MG63 (cell line): ENCODE results near the gene TCF19. TPM values are rescaled to one million over a fixed set of nuclear protein-coding genes. Genes with fewer than 3 reads are reported as not detected.
"Not testable (repeated sequence)": the region's sequence is repeated elsewhere in the genome, so short reads cannot be mapped to it uniquely, and the experiment has no call there.

Source experiments
- DNase-seq: peaks from one replicate; pipeline ENCODE4 v3.0.0-alpha.2; 2020
- H3K27me3 ChIP-seq: fragments of 250-450 bp; sonication (Bioruptor Pico); 2 replicates; pipeline ENCODE4 v1.5.1; 2020; ENCODE audit warnings: mild to moderate bottlenecking, moderate library complexity
- H3K36me3 ChIP-seq: fragments of 250-450 bp; sonication (Bioruptor Pico); 2 replicates; pipeline ENCODE4 v1.5.1; 2020; ENCODE audit warnings: mild to moderate bottlenecking, moderate library complexity
- H3K4me3 ChIP-seq: fragments of 250-450 bp; sonication (Bioruptor Pico); 2 replicates; pipeline ENCODE4 v1.5.1; 2020; ENCODE audit warnings: mild to moderate bottlenecking, moderate library complexity
- H3K9me3 ChIP-seq: fragments of 250-450 bp; sonication (Bioruptor Pico); 2 replicates; pipeline ENCODE4 v1.5.1; 2020; ENCODE audit warnings: mild to moderate bottlenecking, moderate library complexity
- total RNA-seq: library from RNA; depleted of rRNA; stranded (reverse); fragments of >200 nt; shearing (Covaris generic); gene quantifications from 2 replicates; pipeline ENCODE4 v1.2.3, GENCODE V29; 2014; ENCODE audit warnings: low replicate concordance

Gene TCF19
- total RNA-seq, 1 experiment from 2014 or later, result 25.0 TPM

- not testable (repeated sequence) for H3K36me3 ChIP-seq
These were observed 11.6 kb downstream of the TCF19 start for GRCh38 chr6:31169858-31170599.

GRCh38 chr6:31170600-31170881 lies 12.2 kb downstream of the TCF19 start, which contains the start of gene POU5F1:
Gene POU5F1, minus strand, starts transcription at chr6:31170682. Its CDS starts 62 bp downstream, at chr6:31170620.
- H3K4me3 ChIP-seq, result no peak within 1 kb of the TSS
- no peak for DNase-seq
- H3K9me3 ChIP-seq, result no peaks in the 10 kb centered on the region
- no peaks in the 10 kb centered on the region for H3K36me3 ChIP-seq
- H3K27me3 ChIP-seq, result no peaks in the 10 kb centered on the region

More at GRCh38 chr6:31169858-31170599, 11.6 kb downstream of the TCF19 start:
- H3K4me3 ChIP-seq, DNase-seq, H3K9me3 ChIP-seq, H3K27me3 ChIP-seq: not testable (repeated sequence)

- Histone ChIP-seq H3K36me3 (no peaks in the 10 kb centered on the region), H3K4me3 (no peak overlapping the region), H3K27me3 (no peaks in the 10 kb centered on the region), H3K9me3 (no peaks in the 10 kb centered on the region)
- no peak for DNase-seq
These were observed 12.7 kb downstream of the TCF19 start for GRCh38 chr6:31170987-31171671.

GRCh38 chr6:31171931-31172905 lies 13.8 kb downstream of the TCF19 start:
- Histone ChIP-seq H3K36me3 (no peaks in the 10 kb centered on the region), H3K4me3 (no peak overlapping the region), H3K27me3 (no peaks in the 10 kb centered on the region), H3K9me3 (no peaks in the 10 kb centered on the region)
- no peak for DNase-seq

GRCh38 chr6:31172973-31173384 lies 14.6 kb downstream of the TCF19 start:
- H3K27me3 ChIP-seq, result no peaks in the 10 kb centered on the region
- H3K9me3 ChIP-seq, result no peaks in the 10 kb centered on the region
- no peak overlapping the region for H3K4me3 ChIP-seq
- DNase-seq, result no peak
- H3K36me3 ChIP-seq, result no peaks in the 10 kb centered on the region

GRCh38 chr6:31173406-31173805 lies 15.0 kb downstream of the TCF19 start:
- H3K36me3 ChIP-seq, result no peaks in the 10 kb centered on the region
- H3K9me3 ChIP-seq, result no peaks in the 10 kb centered on the region
- H3K4me3 ChIP-seq, result no peak overlapping the region
- no peak for DNase-seq
- H3K27me3 ChIP-seq, result no peaks in the 10 kb centered on the region

- Histone ChIP-seq H3K27me3 (no peaks in the 10 kb centered on the region), H3K36me3 (no peaks in the 10 kb centered on the region), H3K9me3 (no peaks in the 10 kb centered on the region), H3K4me3 (no peak overlapping the region)
- DNase-seq, result no peak
These were observed 16.0 kb downstream of the TCF19 start for GRCh38 chr6:31174378-31174777.

GRCh38 chr6:31175971-31176370 lies 17.6 kb downstream of the TCF19 start:
- Histone ChIP-seq H3K36me3 (no peaks in the 10 kb centered on the region), H3K27me3 (no peaks in the 10 kb centered on the region), H3K9me3 (no peaks in the 10 kb centered on the region), H3K4me3 (no peak overlapping the region)
- peak; percentile 26 for DNase-seq

GRCh38 chr6:31178143-31179041 lies 20.0 kb downstream of the TCF19 start:
- DNase-seq, result no peak
- H3K4me3 ChIP-seq, result no peak overlapping the region
- H3K27me3 ChIP-seq, result no peaks in the 10 kb centered on the region
- no peaks in the 10 kb centered on the region for H3K36me3 ChIP-seq
- no peaks in the 10 kb centered on the region for H3K9me3 ChIP-seq

- Histone ChIP-seq H3K4me3 (no peak overlapping the region), H3K36me3 (no peaks in the 10 kb centered on the region), H3K27me3 (no peaks in the 10 kb centered on the region), H3K9me3 (no peaks in the 10 kb centered on the region)
- DNase-seq, result no peak
These were observed 20.6 kb downstream of the TCF19 start for GRCh38 chr6:31179042-31179386.

GRCh38 chr6:31179896-31180295 lies 21.5 kb downstream of the TCF19 start:
- no peak for DNase-seq
- Histone ChIP-seq H3K36me3 (no peaks in the 10 kb centered on the region), H3K9me3 (no peaks in the 10 kb centered on the region), H3K27me3 (no peaks in the 10 kb centered on the region), H3K4me3 (no peak overlapping the region)

GRCh38 chr6:31180500-31180899 lies 22.1 kb downstream of the TCF19 start:
- no peak for DNase-seq
- no peak overlapping the region for H3K4me3 ChIP-seq
- no peaks in the 10 kb centered on the region for H3K27me3 ChIP-seq
- no peaks in the 10 kb centered on the region for H3K9me3 ChIP-seq
- H3K36me3 ChIP-seq, result no peaks in the 10 kb centered on the region

- not testable (repeated sequence) for H3K9me3 ChIP-seq, DNase-seq, H3K4me3 ChIP-seq, H3K36me3 ChIP-seq, H3K27me3 ChIP-seq
These were observed 24.9 kb downstream of the TCF19 start for GRCh38 chr6:31183287-31183686.

GRCh38 chr6:31183859-31184258 lies 25.5 kb downstream of the TCF19 start:
- H3K36me3 ChIP-seq, H3K27me3 ChIP-seq, DNase-seq, H3K4me3 ChIP-seq, H3K9me3 ChIP-seq: not testable (repeated sequence)

- peak overlapping the region; percentile 51 for H3K4me3 ChIP-seq
- DNase-seq, H3K36me3 ChIP-seq, H3K9me3 ChIP-seq, H3K27me3 ChIP-seq: not testable (repeated sequence)
These were observed 27.3 kb downstream of the TCF19 start for GRCh38 chr6:31185695-31186051.

- Histone ChIP-seq H3K36me3 (no peaks in the 10 kb centered on the region), H3K9me3 (no peaks in the 10 kb centered on the region), H3K27me3 (no peaks in the 10 kb centered on the region), H3K4me3 (peak overlapping the region; percentile 51)
- peak; percentile 86 for DNase-seq
These were observed 27.8 kb downstream of the TCF19 start for GRCh38 chr6:31186052-31186734.
